Stimulated activated CD4-positive, alpha-beta T cell treated with anti-CD3 and anti-CD28 coated beads, Interleukin-4, amount 100 ng/mL, for 24 hours (primary cell): ENCODE results near the gene SSBP3.
"Not testable (repeated sequence)": the region's sequence is repeated elsewhere in the genome, so short reads cannot be mapped to it uniquely, and the experiment has no call there.

Experiments
- DNase-seq: peaks from one replicate; pipeline ENCODE4 v3.0.0-alpha.2; 2020

The SSBP3 gene

GRCh38 chr1:54391450-54392209 lies 14.6 kb downstream of the SSBP3 start:
- no peak for DNase-seq

- DNase-seq, result no peak
Observed at GRCh38 chr1:54390655-54391054, 15.5 kb downstream of the SSBP3 start.

- not testable (repeated sequence) for DNase-seq
Observed at GRCh38 chr1:54389608-54390007, 16.6 kb downstream of the SSBP3 start.

GRCh38 chr1:54387419-54387818 lies 18.8 kb downstream of the SSBP3 start:
- no peak for DNase-seq

GRCh38 chr1:54385727-54386022 lies 20.5 kb downstream of the SSBP3 start:
- DNase-seq, result no peak

- DNase-seq, result no peak
Observed at GRCh38 chr1:54384918-54385726, 21.1 kb downstream of the SSBP3 start.

- no peak for DNase-seq
Observed at GRCh38 chr1:54384471-54384870, 21.7 kb downstream of the SSBP3 start.

GRCh38 chr1:54381524-54381923 lies 24.7 kb downstream of the SSBP3 start:
- no peak for DNase-seq

GRCh38 chr1:54380290-54380882 lies 25.8 kb downstream of the SSBP3 start:
- no peak for DNase-seq

- DNase-seq, result no peak
Observed at GRCh38 chr1:54379555-54380289, 26.5 kb downstream of the SSBP3 start.

- no peak for DNase-seq
Observed at GRCh38 chr1:54378874-54379554, 27.2 kb downstream of the SSBP3 start.

GRCh38 chr1:54378157-54378873 lies 27.9 kb downstream of the SSBP3 start:
- DNase-seq, result no peak

GRCh38 chr1:54377040-54377691 lies 29.0 kb downstream of the SSBP3 start:
- no peak for DNase-seq

GRCh38 chr1:54376430-54377039 lies 29.7 kb downstream of the SSBP3 start:
- DNase-seq, result peak; percentile 17

- no peak for DNase-seq
Observed at GRCh38 chr1:54375712-54376429, 30.3 kb downstream of the SSBP3 start.

GRCh38 chr1:54375298-54375697 lies 30.9 kb downstream of the SSBP3 start:
- DNase-seq, result no peak

GRCh38 chr1:54374766-54375165 lies 31.4 kb downstream of the SSBP3 start:
- no peak for DNase-seq

- DNase-seq, result no peak
Observed at GRCh38 chr1:54372978-54373377, 33.2 kb downstream of the SSBP3 start.

GRCh38 chr1:54371942-54372275 lies 34.3 kb downstream of the SSBP3 start:
- no peak for DNase-seq
